NCI-H345 treated with DMSO at 0.1 percent for 48 hours (cell line): Measurements from ENCODE around the gene SLC2A9.

Experiments used
- DNase-seq: peaks from one replicate; lab custom pipeline; 2025; ENCODE audit not compliant: unreplicated experiment; lab: John Stamatoyannopoulos, UW

Gene SLC2A9

DNA sequence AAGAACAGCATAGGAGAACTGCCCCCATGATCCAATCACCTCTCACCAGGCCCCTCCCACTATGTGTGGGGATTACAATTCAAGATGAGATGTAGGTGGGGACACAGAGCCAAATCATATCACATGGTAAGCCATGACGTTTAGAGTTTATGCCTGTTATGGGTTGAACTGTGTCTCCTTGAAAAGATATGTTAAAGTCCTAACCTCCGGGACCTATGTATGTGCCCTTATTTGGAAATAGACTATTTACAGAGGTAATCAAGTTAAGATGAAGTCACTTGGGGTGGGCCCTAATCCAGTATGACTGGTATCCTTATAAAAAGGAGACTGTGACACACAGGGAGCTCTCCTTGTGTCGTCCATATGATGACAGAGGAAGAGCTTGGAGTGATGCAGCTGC lies 25.2 kb upstream of the SLC2A9 start:
- DNase-seq = no peak

- no peak for DNase-seq
These were observed 24.2 kb upstream of the SLC2A9 start for GRCh38 chr4:10045481-10045880.

DNA sequence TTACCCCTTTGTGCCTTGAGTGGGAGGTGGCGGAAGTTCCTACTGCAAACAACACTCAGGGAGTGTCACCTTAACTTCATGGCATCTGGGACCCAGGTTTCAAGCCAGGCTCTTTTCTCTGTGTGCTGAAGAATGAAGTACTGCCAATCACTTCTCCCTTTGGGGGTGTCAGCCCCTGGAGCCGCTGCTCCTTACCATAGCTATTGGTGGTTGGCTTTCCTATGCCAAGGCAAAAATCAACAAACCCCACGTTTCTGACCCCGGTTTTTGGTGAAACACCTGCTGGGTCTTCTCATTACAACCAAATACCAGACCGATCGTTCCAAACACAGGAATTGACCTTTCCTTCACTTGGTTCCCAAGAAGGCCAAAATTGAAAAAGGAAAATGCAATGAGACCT lies 19.7 kb upstream of the SLC2A9 start:
- no peak for DNase-seq

- DNase-seq = no peak
These were observed 19.0 kb upstream of the SLC2A9 start for GRCh38 chr4:10040049-10040892.

DNA sequence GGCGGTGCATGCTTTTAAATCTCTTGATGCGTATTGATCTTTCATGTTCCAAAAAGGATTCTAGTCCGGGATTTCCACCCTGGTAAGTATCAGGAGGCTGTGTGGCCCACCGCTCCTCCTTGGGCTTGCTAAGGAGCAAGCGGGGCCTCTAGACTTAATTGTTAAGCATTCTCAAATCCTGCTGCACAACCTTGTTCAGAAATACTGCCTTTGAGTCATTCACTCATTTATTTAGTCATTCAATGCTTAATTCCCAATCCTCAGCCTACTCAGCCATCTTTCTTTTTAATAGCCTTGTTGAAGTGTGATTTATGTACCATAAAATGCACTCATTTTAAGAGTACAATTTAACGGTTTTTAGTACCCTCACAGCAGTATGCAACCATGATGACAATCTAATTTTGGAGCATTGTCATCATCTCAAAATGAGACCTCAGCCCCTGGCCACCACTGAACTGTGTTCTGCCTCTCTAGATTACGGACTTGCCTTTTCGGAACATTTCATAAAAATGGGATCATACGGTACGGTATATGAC lies 15.6 kb upstream of the SLC2A9 start:
- DNase-seq = no peak

DNA sequence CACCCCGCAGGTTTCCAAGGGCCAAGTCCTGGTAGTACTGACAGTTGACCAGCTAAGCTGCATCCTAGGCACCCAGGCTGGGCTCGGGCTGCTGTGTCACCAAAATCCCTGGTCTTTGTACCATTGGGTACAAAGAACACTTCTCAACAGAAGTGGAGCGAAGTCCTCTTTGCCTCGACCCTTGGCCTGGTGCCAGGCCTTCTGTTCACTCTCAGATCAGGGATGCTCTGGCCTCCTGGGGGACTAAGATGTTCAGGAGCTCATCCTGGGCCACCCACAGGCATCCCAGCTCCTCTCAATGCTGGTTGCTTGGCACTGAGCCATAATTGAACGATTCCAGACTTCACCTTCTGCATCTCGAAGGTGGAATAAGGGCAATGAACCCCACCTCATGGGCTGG lies 13.8 kb upstream of the SLC2A9 start:
- DNase-seq = no peak

DNA sequence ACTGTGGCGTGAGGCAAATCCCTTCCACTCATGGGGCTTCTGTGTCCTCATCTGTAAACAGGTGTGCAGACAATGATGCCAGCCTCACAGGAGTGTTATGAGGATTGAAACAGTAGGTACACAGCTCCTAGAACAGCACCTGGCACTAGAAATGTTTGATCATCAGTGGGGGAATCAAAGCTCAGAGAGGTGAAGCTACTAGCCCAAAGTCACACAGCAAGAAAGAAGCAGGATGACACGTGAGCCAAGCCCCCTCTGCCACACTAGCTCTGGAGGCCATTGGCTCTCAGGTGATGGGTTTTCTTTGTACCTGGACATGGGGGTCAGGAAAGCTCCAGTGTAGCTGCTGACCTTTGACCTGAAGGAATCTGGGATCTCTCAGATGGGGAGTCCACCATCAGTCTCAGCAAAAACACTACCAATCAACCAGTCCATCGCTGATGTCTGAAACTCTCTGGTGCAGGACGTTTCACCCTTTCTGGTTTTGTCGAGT lies 13.4 kb upstream of the SLC2A9 start:
- DNase-seq = no peak

DNA sequence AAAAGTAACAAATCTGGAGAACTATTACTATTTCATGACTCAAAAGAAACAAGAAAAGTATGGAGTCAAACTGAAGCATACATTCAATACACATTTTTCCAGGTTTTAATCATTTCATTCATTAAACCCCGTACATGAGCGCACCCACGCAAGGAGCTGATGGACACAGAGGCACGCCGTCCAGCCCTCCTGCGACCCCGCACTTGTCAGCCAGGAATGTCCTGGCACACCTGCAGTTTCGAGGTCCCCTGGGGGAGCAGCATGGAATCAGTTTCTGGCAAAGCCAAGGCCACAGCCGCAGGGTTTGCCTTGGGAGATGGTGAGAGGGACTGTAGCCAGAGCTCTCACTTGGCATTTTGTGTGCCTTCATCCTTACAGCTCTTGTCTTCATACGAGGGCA lies 12.8 kb upstream of the SLC2A9 start:
- DNase-seq = no peak

DNA sequence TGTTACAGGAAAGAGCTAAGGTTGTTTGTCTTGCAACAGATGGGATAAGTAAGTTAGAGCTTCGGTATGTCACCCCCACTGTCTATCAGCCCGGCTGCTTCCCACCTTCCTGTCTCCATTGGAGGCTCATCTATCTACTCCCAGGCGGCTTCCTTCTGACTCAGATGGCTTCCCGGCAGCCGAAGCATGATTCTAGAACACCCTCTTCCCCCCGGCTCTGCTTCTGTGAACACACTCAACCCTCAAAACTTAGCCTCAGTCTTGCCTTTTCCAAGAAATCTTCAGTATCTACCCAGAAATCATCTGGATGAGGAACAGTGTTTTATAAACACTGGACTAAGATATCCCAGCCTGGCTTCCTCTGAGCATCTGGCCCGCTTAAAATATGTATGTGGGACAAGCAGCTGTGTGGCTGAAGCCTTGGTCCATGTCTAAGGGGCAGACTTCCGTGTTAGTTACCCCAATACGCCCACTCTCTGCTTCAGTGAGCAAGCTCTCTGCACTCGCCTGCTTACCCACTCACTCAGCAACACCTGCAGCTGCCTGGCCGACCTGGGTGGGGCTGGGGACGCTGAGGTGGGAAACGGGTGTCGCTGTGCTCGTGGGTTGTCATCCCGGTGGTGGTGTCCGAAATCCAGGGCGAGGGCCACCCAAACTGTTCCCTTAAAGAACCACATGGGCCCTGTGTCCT lies 12.0 kb upstream of the SLC2A9 start:
- DNase-seq = no peak

GRCh38 chr4:10032625-10033024 lies 11.3 kb upstream of the SLC2A9 start:
- DNase-seq = no peak

GRCh38 chr4:10031668-10032590 lies 10.6 kb upstream of the SLC2A9 start:
- no peak for DNase-seq

GRCh38 chr4:10030972-10031667 lies 9.8 kb upstream of the SLC2A9 start:
- DNase-seq = no peak

GRCh38 chr4:10029403-10029802 lies 8.1 kb upstream of the SLC2A9 start:
- DNase-seq = no peak

DNA sequence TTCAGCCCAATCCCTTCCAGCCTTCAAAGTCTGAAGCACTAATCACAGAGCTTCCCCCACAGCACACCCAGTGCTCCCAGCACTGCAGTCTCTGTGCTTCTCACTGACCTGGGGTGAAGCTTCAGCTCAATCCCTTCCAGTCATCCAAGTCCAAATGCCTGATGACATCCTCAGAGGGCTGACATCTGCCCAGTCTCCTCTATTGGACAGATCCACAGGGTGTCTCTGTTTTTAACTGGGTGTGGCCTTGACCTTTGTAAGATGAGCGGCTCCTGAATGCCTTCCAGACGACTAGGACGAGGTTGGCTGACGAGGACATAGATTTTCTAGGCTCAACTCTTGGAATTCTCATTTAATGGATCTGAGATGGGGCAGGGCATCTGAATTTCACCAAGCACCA lies 7.6 kb upstream of the SLC2A9 start:
- no peak for DNase-seq

DNA sequence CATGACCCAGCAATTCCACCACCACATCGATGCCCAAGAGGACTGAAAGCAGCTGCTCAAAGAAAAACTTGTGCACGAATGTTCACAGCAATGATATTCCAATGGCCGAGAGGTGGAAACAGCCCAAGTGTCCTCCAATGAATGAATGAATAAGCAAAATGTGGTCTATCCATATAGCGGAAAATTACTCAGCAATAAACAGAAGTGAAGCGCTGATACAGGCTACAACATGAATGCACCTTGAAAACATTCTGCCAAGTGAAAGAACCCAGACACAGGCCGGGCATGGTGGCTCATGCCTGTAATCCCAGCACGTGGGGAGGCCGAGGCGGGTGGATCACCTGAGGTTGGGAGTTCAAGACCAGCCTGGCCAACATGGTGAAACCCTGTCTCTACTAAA lies 5.2 kb upstream of the SLC2A9 start:
- no peak for DNase-seq

DNA sequence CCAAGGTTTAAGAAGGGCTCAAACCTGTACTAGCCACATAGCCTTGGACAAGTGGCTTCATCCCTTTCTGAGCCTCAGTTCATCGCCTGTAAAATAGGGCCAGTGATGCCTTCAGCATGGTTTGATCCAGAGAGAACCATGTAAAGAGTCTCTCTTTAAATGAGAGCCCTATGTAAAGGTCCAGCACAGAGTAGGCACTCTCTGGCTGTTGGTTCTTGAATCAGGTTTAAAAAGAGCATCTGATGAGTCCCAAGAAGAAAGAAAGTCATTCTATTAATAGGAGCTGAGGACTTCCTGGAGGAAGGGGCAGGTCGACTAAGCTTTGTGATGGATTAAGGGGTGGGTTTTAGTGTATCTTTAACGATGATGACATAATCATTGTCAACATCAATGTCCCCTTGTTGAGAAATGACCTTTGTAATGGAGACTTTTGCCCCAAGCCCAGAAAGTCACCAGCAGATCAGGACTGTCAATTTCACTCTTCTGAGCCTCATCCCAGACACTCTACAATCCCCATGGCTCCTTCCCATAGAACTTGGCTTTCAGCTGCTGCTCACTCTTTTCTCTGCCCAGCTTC lies 4.0 kb upstream of the SLC2A9 start:
- no peak for DNase-seq

- no peak for DNase-seq
These were observed 3.0 kb upstream of the SLC2A9 start for GRCh38 chr4:10024303-10024702.

DNA sequence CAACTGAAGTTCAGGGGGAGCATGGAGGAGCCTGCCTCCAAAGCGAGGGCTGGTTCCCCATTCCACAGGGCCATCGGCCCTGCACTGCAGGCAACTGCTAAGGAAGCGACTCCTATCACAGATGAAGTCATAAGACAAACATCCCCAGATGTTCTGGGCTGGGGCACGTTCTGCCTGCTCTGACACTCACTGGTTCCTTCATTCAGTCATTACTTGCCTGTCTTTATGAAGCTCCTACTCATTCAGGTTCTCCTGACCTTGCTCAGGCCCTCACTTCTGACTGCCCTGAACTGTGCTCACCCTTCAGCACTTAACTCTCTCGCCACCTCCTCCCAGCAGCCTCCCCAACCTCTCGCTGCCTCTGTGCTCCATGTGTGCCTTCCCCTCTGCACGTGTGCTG lies 2.5 kb upstream of the SLC2A9 start:
- no peak for DNase-seq

DNA sequence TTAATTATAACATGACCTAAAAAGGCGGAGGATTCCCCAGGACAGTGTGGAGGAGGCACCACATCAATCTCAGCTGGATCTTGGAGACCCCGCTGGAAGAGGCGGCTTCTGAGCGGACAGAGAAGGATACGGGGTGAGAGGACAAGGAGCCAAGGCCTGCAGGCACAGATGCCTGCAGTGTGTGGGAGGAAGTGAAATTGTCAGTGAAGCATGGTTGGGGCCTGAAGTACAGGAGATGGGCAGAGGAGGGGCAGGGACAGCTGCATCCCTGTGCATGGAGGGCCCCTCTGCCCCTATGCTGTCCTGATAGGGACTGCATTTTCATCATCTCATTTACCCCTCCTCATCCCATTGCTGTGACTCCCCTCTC lies 1.7 kb upstream of the SLC2A9 start:
- no peak for DNase-seq

DNA sequence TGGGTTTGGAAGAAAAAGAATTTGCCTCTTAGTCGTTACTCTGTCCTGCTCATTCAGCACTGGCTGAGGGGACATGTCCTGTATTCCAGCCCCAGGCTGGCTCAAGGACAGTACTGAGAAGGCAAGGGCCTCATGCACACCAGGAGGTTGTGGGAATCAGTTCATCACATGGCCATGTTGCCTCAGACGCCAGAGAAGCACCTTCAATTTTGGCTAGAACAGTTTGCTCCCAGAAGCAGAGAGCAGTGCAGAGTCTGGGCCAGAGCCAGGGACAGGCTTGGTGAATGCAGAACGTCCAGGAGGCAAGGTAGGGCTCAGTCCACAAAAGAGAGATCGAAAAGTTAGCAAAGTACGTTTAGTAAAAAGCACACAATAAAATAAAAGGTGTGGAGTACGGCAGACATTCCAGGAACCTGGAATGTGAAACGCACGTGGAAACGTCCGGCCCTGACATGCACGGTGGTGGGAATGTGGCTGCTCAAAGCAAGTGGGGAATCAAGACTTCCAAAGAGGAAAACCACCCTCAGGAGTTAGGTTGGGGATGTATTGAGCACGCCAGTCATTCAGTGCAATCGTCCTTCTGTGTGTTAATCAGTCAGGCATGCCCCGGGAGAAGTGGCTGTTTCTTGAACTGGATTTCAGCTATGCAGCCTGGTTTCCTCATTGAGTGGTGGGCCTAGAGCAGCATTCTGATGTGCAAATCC lies 1.2 kb upstream of the SLC2A9 start:
- no peak for DNase-seq
